CD14-positive monocyte (primary cell): ENCODE results near the gene NKAIN2. TPM values are rescaled to one million over a fixed set of nuclear protein-coding genes. Genes with fewer than 3 reads are reported as not detected.

Experiments used
- DNase-seq, 3 donors: peaks; one replicate each; pipeline ENCODE4 v3.0.0-alpha.2; 2011 to 2022
- H2AFZ ChIP-seq: 2 replicates; pipeline ENCODE4 v1.6.0; 2012; ENCODE audit warnings: mild to moderate bottlenecking, low read depth, low read length, inconsistent platforms; ENCODE audit not compliant: insufficient read depth, poor library complexity, severe bottlenecking
- H3K27ac ChIP-seq, 2 donors: 1 replicate in 1 of 2; 2 replicates in 1 of 2; pipeline ENCODE4 v1.5.1; 2012 to 2013; ENCODE audit warnings: low read length in 2 of 2, control low read depth in 1 of 2, inconsistent platforms in 1 of 2, low read depth in 1 of 2, mild to moderate bottlenecking in 1 of 2
- H3K27me3 ChIP-seq, 2 donors: one replicate each; pipeline versions ENCODE4 v1.6.0 to v1.6.1; 2011 to 2013; ENCODE audit warnings: low read length in 2 of 2; ENCODE audit not compliant: control insufficient read depth in 2 of 2, insufficient read depth in 2 of 2
- H3K36me3 ChIP-seq, 2 donors: replicated peaks in 1 of 2; 1 replicate in 1 of 2; 2 replicates in 1 of 2; pipeline versions ENCODE4 v1.5.1 to v1.6.1; 2012 to 2013; ENCODE audit warnings: low read length in 2 of 2, control low read depth in 1 of 2, inconsistent platforms in 1 of 2, mild to moderate bottlenecking in 1 of 2; ENCODE audit not compliant: insufficient read depth in 2 of 2, control insufficient read depth in 1 of 2
- H3K4me1 ChIP-seq, 2 donors: 1 replicate in 1 of 2; 2 replicates in 1 of 2; pipeline versions ENCODE4 v1.5.1 to v1.6.1; 2012 to 2013; ENCODE audit warnings: low read length in 2 of 2, control low read depth in 1 of 2, inconsistent platforms in 1 of 2, mild to moderate bottlenecking in 1 of 2, moderate library complexity in 1 of 2; ENCODE audit not compliant: insufficient read depth in 2 of 2, control insufficient read depth in 1 of 2
- H3K4me2 ChIP-seq: replicated peaks from 2 replicates; pipeline ENCODE3; 2012; ENCODE audit warnings: low read length, moderate library complexity, mild to moderate bottlenecking; ENCODE audit not compliant: poor library complexity, severe bottlenecking; ENCODE audit errors: extremely low read depth
- H3K4me3 ChIP-seq, 3 experiments: fragments of 200-600 bp in 1 of 3; sonication (generic) in 1 of 3; replicated peaks in 1 of 3; 1 replicate in 2 of 3; 2 replicates in 1 of 3; pipeline ENCODE4 v1.5.1; 2011 to 2013; ENCODE audit warnings: low read length in 3 of 3, mild to moderate bottlenecking in 3 of 3, control low read depth in 2 of 3, low read depth in 2 of 3, inconsistent platforms in 1 of 3, moderate library complexity in 1 of 3
- H3K79me2 ChIP-seq: 2 replicates; pipeline ENCODE4 v1.6.0; 2012; ENCODE audit warnings: mild to moderate bottlenecking, control low read depth, inconsistent platforms, low read length, moderate library complexity; ENCODE audit not compliant: insufficient read depth
- H3K9ac ChIP-seq: 2 replicates; pipeline ENCODE4 v1.6.0; 2017; ENCODE audit warnings: low read length, mild to moderate bottlenecking; ENCODE audit not compliant: insufficient read depth, poor library complexity, severe bottlenecking
- H3K9me3 ChIP-seq, 2 donors: replicated peaks in 1 of 2; 1 replicate in 1 of 2; 2 replicates in 1 of 2; pipeline versions ENCODE4 v1.5.1 to v1.6.1; 2012 to 2013; ENCODE audit warnings: low read length in 2 of 2, control low read depth in 1 of 2; ENCODE audit not compliant: control insufficient read depth in 1 of 2, insufficient read depth in 1 of 2
- H4K20me1 ChIP-seq: 2 replicates; pipeline ENCODE4 v1.6.0; 2012; ENCODE audit warnings: mild to moderate bottlenecking, low read length, control low read depth, moderate library complexity; ENCODE audit not compliant: insufficient read depth
- H3K27ac Mint-ChIP-seq, 7 donors: one replicate each; pipeline ENCODE4 v1.8.0; 2020; ENCODE audit warnings: mild to moderate bottlenecking in 7 of 7, mixed read lengths in 7 of 7, moderate library complexity in 6 of 7, inconsistent platforms in 2 of 7
- H3K27me3 Mint-ChIP-seq, 3 donors: one replicate each; pipeline ENCODE4 v1.8.0; 2021 to 2022; ENCODE audit warnings: low read depth in 3 of 3, mild to moderate bottlenecking in 3 of 3, mixed read lengths in 3 of 3, moderate library complexity in 3 of 3, inconsistent platforms in 1 of 3
- H3K36me3 Mint-ChIP-seq, 2 donors: one replicate each; pipeline ENCODE4 v1.8.0; 2020; ENCODE audit warnings: mixed read lengths in 2 of 2, inconsistent platforms in 1 of 2, mild to moderate bottlenecking in 1 of 2
- H3K4me1 Mint-ChIP-seq: one replicate; pipeline ENCODE4 v1.8.0; 2020; ENCODE audit warnings: mild to moderate bottlenecking, mixed read lengths
- H3K4me3 Mint-ChIP-seq, 2 donors: one replicate each; pipeline ENCODE4 v1.8.0; 2020; ENCODE audit warnings: mild to moderate bottlenecking in 2 of 2, mixed read lengths in 2 of 2, moderate library complexity in 1 of 2
- H3K9me3 Mint-ChIP-seq, 7 donors: one replicate each; pipeline ENCODE4 v1.8.0; 2020 to 2022; ENCODE audit warnings: mixed read lengths in 7 of 7, mild to moderate bottlenecking in 6 of 7, moderate library complexity in 6 of 7, inconsistent platforms in 2 of 7
- CTCF ChIP-seq: fragments of 200-600 bp; IDR thresholded peaks from one replicate; pipeline ENCODE4 v1.8.0; 2022; ENCODE audit warnings: antibody characterized with exemption, mild to moderate bottlenecking
- WGBS: methylation state at CpG from one replicate; pipeline ENCODE4 v1.1.5; 2013; ENCODE audit warnings: missing lambda C conversion rate; ENCODE audit not compliant: insufficient coverage; 5-methylcytosine and 5-hydroxymethylcytosine counted together
- intact Hi-C, 2 donors: fragments of 100-400 bp; cut with micrococcal nuclease; formaldehyde crosslinking; loops; one replicate each; pipeline versions ENCODE4 v1.15.0 to v1.15.1; 2023
- polyA plus RNA-seq, 3 donors: library from polyadenylated mRNA; depleted of rRNA in 1 of 3; unstranded in 2 of 3; stranded (reverse) in 1 of 3; fragments of 300-500 nt in 2 of 3; fragments of >200 nt in 1 of 3; fragmentation: Illumina TruSeq in 2 of 3; gene quantifications; 1 replicate in 2 of 3; 2 replicates in 1 of 3; pipeline ENCODE4 v1.2.3, GENCODE V29; 2012 to 2021

Gene NKAIN2
- polyA plus RNA-seq, 3 donors, result not detected

GRCh38 chr6:124770784-124771183 lies 967.1 kb downstream of the NKAIN2 start:
- Histone ChIP-seq H3K36me3 (no peaks in the 10 kb centered on the region), H3K4me1 (no peaks in the 10 kb centered on the region), H3K9me3 (no peaks in the 10 kb centered on the region), H3K4me3 (no peak overlapping the region), H3K9ac (no peak overlapping the region), H3K4me2 (no peak overlapping the region), H3K79me2 (no peaks in the 10 kb centered on the region), H3K27ac (no peak overlapping the region), H4K20me1 (no peaks in the 10 kb centered on the region), H3K27me3 (no peaks in the 10 kb centered on the region), H2AFZ (no peak overlapping the region)
- intact Hi-C loops, result no loop called here
- no CpG with 5 or more reads among the region's 3 CpGs for WGBS
- Mint-ChIP-seq H3K9me3 (peaks cover 0 to 5% (median 0%) of the 10 kb centered on the region in 7 donors), H3K4me1 (no peaks in the 10 kb centered on the region), H3K27me3 (no peaks in the 10 kb centered on the region), H3K27ac (no peak overlapping the region), H3K4me3 (no peak overlapping the region), H3K36me3 (no peaks in the 10 kb centered on the region)
- no peak for TF ChIP-seq CTCF
- no peak for DNase-seq

GRCh38 chr6:124772733-124773319 lies 969.2 kb downstream of the NKAIN2 start:
- Histone ChIP-seq H3K4me2 (no peak overlapping the region), H3K9me3 (no peaks in the 10 kb centered on the region), H3K79me2 (no peaks in the 10 kb centered on the region), H3K27me3 (no peaks in the 10 kb centered on the region), H3K27ac (no peak overlapping the region), H3K4me1 (no peaks in the 10 kb centered on the region), H3K36me3 (no peaks in the 10 kb centered on the region), H3K4me3 (no peak overlapping the region), H2AFZ (no peak overlapping the region), H4K20me1 (no peaks in the 10 kb centered on the region), H3K9ac (no peak overlapping the region)
- no peaks in the 10 kb centered on the region for H3K27me3 Mint-ChIP-seq
- H3K27ac Mint-ChIP-seq, result no peak overlapping the region
- H3K9me3 Mint-ChIP-seq, result no peaks in the 10 kb centered on the region
- H3K4me3 Mint-ChIP-seq, result no peak overlapping the region
- no CpG with 5 or more reads among the region's 3 CpGs for WGBS
- intact Hi-C loops, result no loop called here
- TF ChIP-seq CTCF, result no peak
- H3K36me3 Mint-ChIP-seq, result no peaks in the 10 kb centered on the region
- no peak for DNase-seq
- no peaks in the 10 kb centered on the region for H3K4me1 Mint-ChIP-seq
